Natural killer cell (primary cell): ENCODE measurements around the gene AIFM3. TPM values are rescaled to one million over a fixed set of nuclear protein-coding genes. Genes with fewer than 3 reads are reported as not detected.

Experiments
- ATAC-seq, 3 donors: fragments of 150-1000 bp in 2 of 3; fragments of 200-7000 bp in 1 of 3; cut with Tn5 transposase; 1 replicate in 1 of 3; 2 replicates in 2 of 3; pipeline ENCODE4 v1.10.0; 2021; ENCODE audit warnings: mild to moderate bottlenecking in 2 of 3, moderate library complexity in 2 of 3
- DNase-seq, 2 donors: peaks; one replicate each; pipeline versions ENCODE4 v3.0.0 to v3.0.0-alpha.2; 2013 to 2021; ENCODE audit warnings: mixed read lengths in 1 of 2
- H3K27ac ChIP-seq: one replicate; pipeline ENCODE4 v1.5.1; 2013; ENCODE audit warnings: mild to moderate bottlenecking, low read length
- H3K27me3 ChIP-seq: one replicate; pipeline ENCODE4 v1.6.1; 2013; ENCODE audit warnings: low read length; ENCODE audit not compliant: control insufficient read depth, insufficient read depth
- H3K36me3 ChIP-seq: one replicate; pipeline ENCODE4 v1.6.1; 2013; ENCODE audit warnings: low read length; ENCODE audit not compliant: control insufficient read depth, insufficient read depth
- H3K4me1 ChIP-seq: one replicate; pipeline ENCODE4 v1.6.1; 2013; ENCODE audit warnings: low read length; ENCODE audit not compliant: control insufficient read depth, insufficient read depth
- H3K4me3 ChIP-seq: one replicate; pipeline ENCODE4 v1.5.1; 2013; ENCODE audit warnings: low read length
- H3K9me3 ChIP-seq: one replicate; pipeline ENCODE4 v1.6.1; 2013; ENCODE audit warnings: low read length; ENCODE audit not compliant: control insufficient read depth, insufficient read depth
- H3K27ac Mint-ChIP-seq, 2 donors: one replicate each; pipeline ENCODE4 v1.8.0; 2022; ENCODE audit warnings: mild to moderate bottlenecking in 2 of 2, mixed read lengths in 2 of 2, moderate library complexity in 1 of 2
- H3K27me3 Mint-ChIP-seq, 2 donors: one replicate each; pipeline ENCODE4 v1.8.0; 2022; ENCODE audit warnings: low read depth in 2 of 2, mixed read lengths in 2 of 2
- H3K36me3 Mint-ChIP-seq: one replicate; pipeline ENCODE4 v1.8.0; 2022; ENCODE audit warnings: mixed read lengths
- H3K4me1 Mint-ChIP-seq, 2 donors: one replicate each; pipeline ENCODE4 v1.8.0; 2022; ENCODE audit warnings: mixed read lengths in 2 of 2
- H3K4me3 Mint-ChIP-seq: one replicate; pipeline ENCODE4 v1.8.0; 2022; ENCODE audit warnings: mild to moderate bottlenecking, moderate library complexity, mixed read lengths
- H3K9me3 Mint-ChIP-seq, 2 donors: one replicate each; pipeline ENCODE4 v1.8.0; 2022; ENCODE audit warnings: mixed read lengths in 2 of 2
- WGBS: methylation state at CpG from one replicate; pipeline ENCODE4 v1.1.7; 2013; ENCODE audit warnings: missing lambda C conversion rate; ENCODE audit not compliant: insufficient coverage; 5-methylcytosine and 5-hydroxymethylcytosine counted together
- intact Hi-C: fragments of 100-400 bp; cut with micrococcal nuclease; formaldehyde crosslinking; loops from one replicate; pipeline ENCODE4 v1.14.2; 2022
- total RNA-seq, 4 donors: library from RNA; stranded (reverse); fragments of 120-200 nt in 1 of 4; gene quantifications; one replicate each; pipeline versions ENCODE4 v1.2.3 to v1.2.4, GENCODE V29; 2013 to 2022
- TF ChIP-seq, protein P1 (sequence below): fragments of 200-600 bp; IDR thresholded peaks from one replicate; pipeline ENCODE4 v1.8.0; 2022; ENCODE audit warnings: antibody characterized with exemption

AIFM3 gene
- total RNA-seq, 3 donors from 2014 or later (not counting 1 experiment from before 2014, with no cell fraction given), result 1.5 to 2.3 (median 2.2) TPM

DNA sequence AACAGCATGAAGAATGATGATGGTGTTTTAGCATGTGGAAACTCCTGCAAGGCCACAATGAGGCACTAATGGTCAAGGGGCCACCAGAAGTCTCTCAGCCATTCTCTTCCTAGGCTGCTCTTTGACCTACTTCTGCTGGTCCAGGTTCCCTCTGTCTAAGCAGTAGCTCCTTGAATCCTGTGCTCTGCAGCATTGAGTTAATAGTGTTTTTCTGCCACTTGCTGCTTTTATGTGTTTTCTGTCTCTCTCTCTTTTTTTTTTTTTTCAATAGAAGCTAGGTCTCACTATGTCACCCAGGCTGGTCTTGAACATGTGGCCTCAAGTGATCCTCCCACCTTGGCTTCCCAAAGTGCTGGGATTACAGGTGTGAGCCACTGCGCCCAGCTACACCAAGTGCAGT lies 20.1 kb upstream of the AIFM3 start:
- Histone ChIP-seq H3K9me3 (no peaks in the 10 kb centered on the region), H3K27me3 (no peaks in the 10 kb centered on the region), H3K4me1 (peaks cover 12% of the 10 kb centered on the region), H3K36me3 (peaks cover 23% of the 10 kb centered on the region), H3K27ac (no peak overlapping the region), H3K4me3 (no peak overlapping the region)
- Mint-ChIP-seq H3K36me3 (peaks cover 4% of the 10 kb centered on the region), H3K27me3 (no peaks in the 10 kb centered on the region), H3K4me3 (no peak overlapping the region), H3K27ac (peak overlapping the region; percentile 60 to 71), H3K4me1 (peaks cover 57 to 61% of the 10 kb centered on the region in 2 donors), H3K9me3 (no peaks in the 10 kb centered on the region)
- ATAC-seq, result no peak
- TF ChIP-seq, protein P1, sequence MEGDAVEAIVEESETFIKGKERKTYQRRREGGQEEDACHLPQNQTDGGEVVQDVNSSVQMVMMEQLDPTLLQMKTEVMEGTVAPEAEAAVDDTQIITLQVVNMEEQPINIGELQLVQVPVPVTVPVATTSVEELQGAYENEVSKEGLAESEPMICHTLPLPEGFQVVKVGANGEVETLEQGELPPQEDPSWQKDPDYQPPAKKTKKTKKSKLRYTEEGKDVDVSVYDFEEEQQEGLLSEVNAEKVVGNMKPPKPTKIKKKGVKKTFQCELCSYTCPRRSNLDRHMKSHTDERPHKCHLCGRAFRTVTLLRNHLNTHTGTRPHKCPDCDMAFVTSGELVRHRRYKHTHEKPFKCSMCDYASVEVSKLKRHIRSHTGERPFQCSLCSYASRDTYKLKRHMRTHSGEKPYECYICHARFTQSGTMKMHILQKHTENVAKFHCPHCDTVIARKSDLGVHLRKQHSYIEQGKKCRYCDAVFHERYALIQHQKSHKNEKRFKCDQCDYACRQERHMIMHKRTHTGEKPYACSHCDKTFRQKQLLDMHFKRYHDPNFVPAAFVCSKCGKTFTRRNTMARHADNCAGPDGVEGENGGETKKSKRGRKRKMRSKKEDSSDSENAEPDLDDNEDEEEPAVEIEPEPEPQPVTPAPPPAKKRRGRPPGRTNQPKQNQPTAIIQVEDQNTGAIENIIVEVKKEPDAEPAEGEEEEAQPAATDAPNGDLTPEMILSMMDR, result no peak
- 95% methylated on average over 1 of the region's 1 CpG for WGBS
- no peak for DNase-seq
- intact Hi-C loops, result no loop called here

DNA sequence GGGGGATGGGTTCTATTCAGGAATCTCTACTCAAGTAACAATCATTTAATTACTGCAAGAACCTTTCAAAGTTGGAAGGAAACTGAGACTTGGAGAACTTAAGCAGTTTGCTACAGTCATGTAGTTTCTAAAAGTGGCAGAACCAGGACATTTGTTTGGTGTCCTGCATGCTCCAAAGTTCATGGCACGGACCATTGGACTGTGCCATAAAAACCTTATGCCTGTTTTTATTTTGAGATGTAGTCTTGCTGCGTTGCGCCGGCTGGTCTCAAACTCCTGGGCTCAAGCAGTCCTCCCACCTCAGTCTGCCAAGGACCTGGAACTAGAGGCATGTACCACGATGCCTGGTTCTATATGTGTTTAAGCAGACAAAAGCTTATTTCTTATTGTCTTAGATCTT lies 18.6 kb upstream of the AIFM3 start:
- intact Hi-C loops, result no loop called here
- TF ChIP-seq, protein P1, result no peak
- Mint-ChIP-seq H3K4me1 (peaks cover 43 to 47% of the 10 kb centered on the region in 2 donors), H3K36me3 (peaks cover 4% of the 10 kb centered on the region), H3K27me3 (no peaks in the 10 kb centered on the region), H3K9me3 (no peaks in the 10 kb centered on the region), H3K27ac (peak overlapping the region in 1 of 2 donors; percentile 41), H3K4me3 (no peak overlapping the region)
- ATAC-seq (no peak), DNase-seq (no peak)
- Histone ChIP-seq H3K36me3 (peaks cover 36% of the 10 kb centered on the region), H3K27ac (no peak overlapping the region), H3K27me3 (no peaks in the 10 kb centered on the region), H3K4me3 (no peak overlapping the region), H3K4me1 (peaks cover 12% of the 10 kb centered on the region), H3K9me3 (no peaks in the 10 kb centered on the region)
- 95% methylated on average over 5 of the region's 5 CpGs for WGBS

DNA sequence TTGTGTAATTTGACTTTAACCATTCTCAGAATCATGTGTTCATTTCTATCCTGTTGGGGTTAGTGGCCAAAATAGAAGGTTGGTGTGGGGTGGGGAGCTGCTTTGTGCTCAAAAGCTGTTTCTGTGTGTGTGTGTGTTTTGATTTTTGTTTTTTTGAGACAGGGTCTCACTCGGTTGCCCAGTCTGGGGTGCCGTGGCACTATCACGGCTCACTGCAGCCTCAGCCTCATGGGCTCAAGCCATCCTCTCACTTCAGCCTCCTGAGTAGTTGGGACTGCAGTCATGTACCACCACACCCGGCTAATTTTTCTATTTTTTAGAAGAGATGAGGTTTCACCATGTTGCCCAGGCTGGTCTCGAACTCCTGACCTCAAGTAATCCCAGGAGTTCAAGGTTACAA lies 18.1 kb upstream of the AIFM3 start:
- ATAC-seq (no peak), DNase-seq (no peak)
- Histone ChIP-seq H3K4me3 (no peak overlapping the region), H3K9me3 (no peaks in the 10 kb centered on the region), H3K27me3 (no peaks in the 10 kb centered on the region), H3K4me1 (peaks cover 12% of the 10 kb centered on the region), H3K36me3 (peaks cover 41% of the 10 kb centered on the region), H3K27ac (no peak overlapping the region)
- H3K36me3 Mint-ChIP-seq, result peaks cover 4% of the 10 kb centered on the region
- peak overlapping the region; percentile 36 to 58 for H3K27ac Mint-ChIP-seq
- H3K9me3 Mint-ChIP-seq, result no peaks in the 10 kb centered on the region
- intact Hi-C loops, result no loop called here
- H3K4me3 Mint-ChIP-seq, result no peak overlapping the region
- H3K27me3 Mint-ChIP-seq, result no peaks in the 10 kb centered on the region
- WGBS, result 90% methylated on average over 5 of the region's 5 CpGs
- H3K4me1 Mint-ChIP-seq, result peaks cover 37 to 44% of the 10 kb centered on the region in 2 donors
- TF ChIP-seq, protein P1, result no peak

DNA sequence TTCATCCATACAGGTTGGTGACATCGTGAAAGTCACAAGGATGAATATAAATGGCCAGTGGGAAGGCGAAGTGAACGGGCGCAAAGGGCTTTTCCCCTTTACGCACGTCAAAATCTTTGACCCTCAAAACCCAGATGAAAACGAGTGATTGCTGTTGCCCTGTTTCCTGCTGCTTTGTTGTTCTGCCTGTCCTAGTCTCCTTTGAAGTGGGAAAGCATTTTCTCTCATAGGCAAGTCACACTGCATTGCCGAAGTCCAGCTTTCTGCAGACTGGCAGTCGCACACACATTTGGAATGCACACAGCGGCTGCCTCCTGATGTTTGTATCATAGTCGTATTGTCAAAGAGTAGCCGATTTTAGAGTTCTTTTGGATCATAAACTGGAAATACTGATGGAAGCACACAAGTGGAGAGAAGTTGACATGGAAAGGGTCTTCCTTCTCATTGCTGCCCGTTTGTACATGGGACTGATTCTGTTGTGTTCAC lies 17.3 kb upstream of the AIFM3 start:
- DNase-seq (no peak), ATAC-seq (no peak)
- Mint-ChIP-seq H3K4me1 (peaks cover 33 to 44% of the 10 kb centered on the region in 2 donors), H3K27me3 (no peaks in the 10 kb centered on the region), H3K9me3 (no peaks in the 10 kb centered on the region), H3K36me3 (peaks cover 4% of the 10 kb centered on the region), H3K4me3 (no peak overlapping the region), H3K27ac (peak overlapping the region; percentile 36 to 58)
- no peak overlapping the region for H3K27ac ChIP-seq
- H3K9me3 ChIP-seq, result no peaks in the 10 kb centered on the region
- H3K36me3 ChIP-seq, result peaks cover 41% of the 10 kb centered on the region
- no peak overlapping the region for H3K4me3 ChIP-seq
- intact Hi-C loops, result no loop called here
- no peaks in the 10 kb centered on the region for H3K27me3 ChIP-seq
- WGBS, result 63% methylated on average over 13 of the region's 13 CpGs
- H3K4me1 ChIP-seq, result peaks cover 12% of the 10 kb centered on the region
- TF ChIP-seq, protein P1, result no peak
